ENCODE measurements around the gene ZSCAN31. TPM values are rescaled to one million over a fixed set of nuclear protein-coding genes. Genes with fewer than 3 reads are reported as not detected.

The ZSCAN31 gene
- total and polyA plus RNA-seq, 9 of the 15 experiments (the other 6 are each of a cell fraction or from before 2014, with no cell fraction given): 3.9 to 12.1 (median 7.0) TPM

GRCh38 chr6:28349892-28350737 lies 14.2 kb upstream of the ZSCAN31 start, which contains the start of gene ZKSCAN3 (continued):
- TF ChIP-seq CGGBP1 (CRISPR knock-in tag; IDR thresholded peaks at IDR 0.05): no peak
- TF ChIP-seq KHSRP (IDR thresholded peaks at IDR 0.05): no peak
- no peak for TF ChIP-seq MTF1 (CRISPR knock-in tag; IDR thresholded peaks at IDR 0.05; ENCODE audit: borderline replicate concordance)
- peak; percentile 99 for TF ChIP-seq ELF1 (tag; IDR thresholded peaks at IDR 0.05)
- no peak for TF ChIP-seq MED1 (CRISPR knock-in tag; IDR thresholded peaks at IDR 0.05; ENCODE audit: borderline replicate concordance)
- peak; percentile 86 for TF ChIP-seq PHF8 (IDR thresholded peaks at IDR 0.05; ENCODE audit: borderline replicate concordance, low read length)
- TF ChIP-seq ZBTB2 (IDR thresholded peaks at IDR 0.05): peak; percentile 89
- no peak for TF ChIP-seq ZNF384 (IDR thresholded peaks at IDR 0.05; ENCODE audit: low read depth, low read length)
- peak; percentile 96 for TF ChIP-seq ELF4 (CRISPR knock-in tag; IDR thresholded peaks at IDR 0.05)
- no peak for TF ChIP-seq SRSF7 (optimal IDR thresholded peaks at IDR 0.05; ENCODE audit: low read depth, low read length)
- TF ChIP-seq ZSCAN32 (CRISPR knock-in tag; IDR thresholded peaks at IDR 0.05): no peak; the same call in 1 of the 2 replicates
- TF ChIP-seq ZFP91 (CRISPR knock-in tag; IDR thresholded peaks at IDR 0.05): 0 out of 2 replicates have a peak, but pooled peaks have one; percentile 4
- TF ChIP-seq ZNF133 (CRISPR knock-in tag; IDR thresholded peaks at IDR 0.05): no peak
- TF ChIP-seq HMG20B (CRISPR knock-in tag; IDR thresholded peaks at IDR 0.05): no peak
- peak; percentile 42 for TF ChIP-seq TEAD4 (IDR thresholded peaks at IDR 0.05; ENCODE audit: low read length)
- TF ChIP-seq TEAD4 (CRISPR knock-in tag; IDR thresholded peaks at IDR 0.05; ENCODE audit: borderline replicate concordance): no peak
- TF ChIP-seq ZNF23 (CRISPR knock-in tag; IDR thresholded peaks at IDR 0.05): no peak
- no peak for TF ChIP-seq XRCC4 (IDR thresholded peaks at IDR 0.05; ENCODE audit: extremely low read depth, insufficient read depth, insufficient read length)
- TF ChIP-seq ZNF518B (CRISPR knock-in tag; IDR thresholded peaks at IDR 0.05): no peak
- no peak for TF ChIP-seq ATF1 (CRISPR knock-in tag; IDR thresholded peaks at IDR 0.05)
- peak; percentile 83 for TF ChIP-seq ATF1 (tag; IDR thresholded peaks at IDR 0.05)
- TF ChIP-seq JUND (IDR thresholded peaks at IDR 0.05; ENCODE audit: borderline replicate concordance, low read depth, low read length): peak; percentile 77
- TF ChIP-seq JUND (tag; IDR thresholded peaks at IDR 0.05; ENCODE audit: borderline replicate concordance, low read depth, low read length): peak; percentile 9; the same call in 1 of the 3 replicates

Data from K562 (cell line).